Measurements from ENCODE around the gene PARD6B.
"Not testable (repeated sequence)": the region's sequence is repeated elsewhere in the genome, so short reads cannot be mapped to it uniquely, and the experiment has no call there.

PARD6B gene

DNA sequence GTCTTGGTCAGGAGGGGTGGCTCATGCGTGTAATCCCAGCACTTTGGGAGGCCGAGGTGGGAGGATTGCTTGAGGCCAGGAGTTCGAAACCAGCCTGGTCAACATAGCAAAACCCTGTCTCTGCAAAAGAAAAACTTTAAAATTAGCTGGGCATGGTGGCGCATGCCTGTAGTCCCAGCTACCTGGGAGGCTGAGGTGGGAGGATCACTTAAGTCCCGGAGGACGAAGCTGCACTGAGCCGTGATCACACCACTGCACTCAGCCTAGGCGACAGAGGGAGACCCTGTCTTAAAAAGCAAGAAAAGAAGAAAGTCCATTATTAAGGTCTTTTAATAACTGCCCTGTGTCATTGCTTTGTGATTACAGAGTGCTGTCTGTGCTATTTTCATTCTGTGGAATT is 47.6 kb downstream of the PARD6B start:
- not testable (repeated sequence) for DNase-seq

DNA sequence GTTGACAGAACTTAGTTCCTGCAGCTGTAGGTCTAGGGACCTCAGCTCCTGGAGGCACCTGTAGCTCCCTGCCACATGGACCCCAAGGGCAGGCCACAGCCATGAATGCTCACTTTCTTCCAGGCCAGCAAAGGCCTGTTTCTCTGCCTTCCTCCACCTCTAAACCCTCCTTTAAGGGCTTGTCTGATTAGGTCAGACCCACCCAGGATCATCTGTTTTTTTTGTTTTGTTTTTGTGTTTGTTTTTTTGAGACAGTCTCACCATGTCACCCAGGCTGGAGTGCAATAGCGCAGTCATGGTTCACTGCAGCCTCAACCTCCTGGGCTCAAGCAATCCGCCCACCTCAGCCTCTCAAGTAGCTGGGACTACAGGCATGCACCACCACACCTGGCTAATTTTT is 52.0 kb downstream of the PARD6B start:
- DNase-seq = no peak

DNA sequence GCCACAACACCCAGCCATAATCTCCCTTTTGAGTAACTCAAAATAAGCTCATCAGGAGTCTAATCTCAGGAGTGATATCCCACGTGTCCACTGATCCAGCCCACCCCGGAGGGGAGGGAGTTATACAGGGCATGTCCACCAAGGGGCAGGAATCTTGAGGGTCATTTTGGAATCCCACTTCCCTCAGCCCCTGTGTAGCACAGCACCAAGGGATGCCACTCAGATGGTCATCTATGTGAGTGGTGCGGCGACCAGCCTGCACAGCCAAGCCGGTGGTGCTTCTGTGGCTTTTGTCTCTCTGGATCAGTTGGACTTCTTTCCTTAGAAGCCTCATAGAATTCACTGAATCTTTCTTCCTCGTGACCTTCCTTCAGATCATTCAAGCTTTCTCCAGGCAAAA is 52.5 kb downstream of the PARD6B start:
- no peak for DNase-seq

DNA sequence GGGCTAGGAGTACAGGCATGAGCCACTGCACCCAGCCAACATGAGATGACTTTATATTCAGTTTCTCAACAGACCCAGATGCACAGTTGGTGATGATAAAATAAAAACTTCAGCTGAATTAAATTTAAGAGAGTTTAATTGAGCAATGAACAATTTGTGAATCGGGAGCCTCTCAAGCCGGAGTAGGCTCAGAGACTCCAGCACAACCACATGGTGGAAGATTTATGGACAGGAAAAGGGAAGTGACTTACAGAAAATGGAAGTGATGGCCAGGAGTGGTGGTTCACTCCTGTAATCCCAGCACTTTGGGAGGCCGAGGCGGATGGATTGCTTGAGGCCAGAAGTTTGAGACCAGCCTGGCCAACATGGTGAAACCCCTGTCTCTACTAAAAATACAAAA is 53.1 kb downstream of the PARD6B start:
- no peak for DNase-seq

DNA sequence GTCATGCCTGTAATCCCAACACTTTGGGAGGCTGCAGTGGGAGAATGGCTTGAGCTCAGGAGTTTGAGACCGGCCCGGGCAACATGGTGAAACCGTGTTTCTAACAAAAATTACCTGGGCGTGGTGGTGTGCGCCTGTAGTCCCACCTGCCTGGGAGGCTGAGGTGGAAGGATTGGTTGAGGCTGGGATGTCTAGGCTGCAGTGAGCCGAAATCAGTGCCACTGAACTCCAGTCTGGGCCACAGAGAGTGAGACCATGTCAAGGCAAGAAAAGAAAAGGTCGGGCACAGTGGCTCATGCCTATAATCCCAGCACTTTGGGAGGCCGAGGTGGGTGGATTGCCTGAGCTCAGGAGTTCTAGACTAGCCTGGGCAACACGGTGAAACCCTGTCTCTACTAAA is 55.3 kb downstream of the PARD6B start:
- DNase-seq = no peak

DNA sequence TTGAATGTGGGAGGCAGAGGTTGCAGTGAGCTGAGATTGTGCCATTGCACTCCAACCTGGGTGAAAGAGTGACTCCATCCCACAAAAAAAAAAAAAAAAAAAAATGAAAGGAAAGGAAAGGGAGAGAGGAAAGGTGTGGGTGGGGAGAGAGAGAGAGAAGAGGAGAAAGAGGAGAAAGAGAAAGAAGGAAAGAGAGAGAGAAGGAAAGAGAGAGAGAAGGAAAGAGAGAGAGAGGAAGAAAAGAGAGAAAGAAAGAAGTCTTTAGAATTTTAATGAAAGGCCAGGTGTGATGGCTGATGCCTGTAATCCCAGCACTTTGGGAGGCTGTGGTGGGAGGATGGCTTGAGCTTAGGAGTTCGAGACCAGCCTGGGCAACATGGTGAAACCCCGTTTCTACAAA is 55.8 kb downstream of the PARD6B start:
- DNase-seq = no peak

DNA sequence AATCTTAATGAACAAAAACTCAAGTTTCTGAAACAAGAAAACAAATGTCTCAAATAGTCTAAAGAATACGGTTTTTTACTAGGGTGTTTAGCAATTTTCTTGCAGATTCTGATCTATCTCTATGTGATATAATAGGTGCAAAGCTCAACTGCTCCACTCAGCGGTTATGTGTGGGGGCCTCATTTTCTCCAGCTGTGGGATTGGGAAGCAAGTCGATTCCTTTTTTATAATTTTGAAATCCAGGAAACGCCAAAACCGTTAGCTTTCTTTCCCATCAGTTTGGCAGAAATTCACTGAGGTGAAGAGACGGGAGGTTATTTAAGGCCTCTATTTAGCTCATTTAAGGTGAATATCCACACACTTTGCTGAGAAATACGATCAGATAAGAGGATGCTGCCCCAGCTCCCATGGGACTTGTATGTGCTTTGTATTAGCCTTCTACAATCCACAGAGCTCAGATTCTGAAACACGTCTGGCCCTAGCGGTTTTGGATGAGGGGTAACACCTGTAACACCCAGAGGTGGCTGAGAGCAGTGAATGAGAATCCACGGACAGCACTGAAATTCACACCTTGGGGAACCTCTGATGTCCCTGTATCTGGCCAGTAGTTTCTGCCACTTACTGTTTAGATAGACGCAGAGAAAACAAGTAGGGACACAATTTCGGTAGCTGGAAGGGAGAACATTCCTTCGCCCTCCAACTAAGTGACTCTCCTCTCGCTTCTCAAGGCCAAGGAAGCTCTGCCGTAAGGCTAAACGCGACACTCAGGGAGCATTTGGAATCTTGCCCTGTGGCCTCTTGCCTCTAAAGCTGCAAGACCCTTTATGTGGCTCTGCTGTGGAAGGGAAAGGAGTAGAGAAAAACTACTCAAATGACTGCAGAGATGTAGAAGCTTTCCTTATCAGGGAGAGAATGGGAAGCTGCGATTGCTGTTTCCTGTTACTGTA is 56.9 kb downstream of the PARD6B start:
- DNase-seq = no peak

DNA sequence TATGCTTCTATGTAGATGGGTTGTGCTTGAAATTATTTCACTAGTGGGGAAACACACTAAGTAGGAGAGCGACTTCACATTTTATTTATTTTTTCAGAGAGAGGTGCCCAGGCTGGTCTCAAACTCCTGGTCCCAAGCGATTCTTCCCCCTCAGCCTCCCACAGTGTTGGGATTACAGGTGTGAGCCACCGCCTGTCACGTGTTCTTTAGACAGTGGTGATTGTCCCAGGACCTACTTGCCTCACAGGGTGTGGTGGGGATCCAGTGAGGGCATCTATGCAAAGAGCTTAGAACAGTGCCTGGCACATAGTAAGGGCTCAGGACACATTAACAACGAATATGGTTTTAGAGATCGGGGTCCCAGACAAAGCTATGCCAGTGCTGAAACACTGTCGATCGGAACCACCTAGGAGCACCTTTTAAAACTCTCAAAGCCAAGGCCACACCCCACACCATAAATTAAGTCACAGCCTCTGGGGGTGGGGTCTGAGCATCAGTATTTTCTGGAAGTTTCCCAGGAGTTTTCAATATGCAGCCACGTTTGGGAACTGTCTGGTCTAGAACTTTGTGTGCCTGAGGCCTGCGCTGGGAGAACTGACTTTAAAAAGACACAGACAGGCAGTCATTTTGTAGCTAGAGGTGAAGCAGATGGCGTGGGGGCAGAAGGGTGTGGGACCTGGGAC is 58.7 kb downstream of the PARD6B start:
- DNase-seq = no peak

DNA sequence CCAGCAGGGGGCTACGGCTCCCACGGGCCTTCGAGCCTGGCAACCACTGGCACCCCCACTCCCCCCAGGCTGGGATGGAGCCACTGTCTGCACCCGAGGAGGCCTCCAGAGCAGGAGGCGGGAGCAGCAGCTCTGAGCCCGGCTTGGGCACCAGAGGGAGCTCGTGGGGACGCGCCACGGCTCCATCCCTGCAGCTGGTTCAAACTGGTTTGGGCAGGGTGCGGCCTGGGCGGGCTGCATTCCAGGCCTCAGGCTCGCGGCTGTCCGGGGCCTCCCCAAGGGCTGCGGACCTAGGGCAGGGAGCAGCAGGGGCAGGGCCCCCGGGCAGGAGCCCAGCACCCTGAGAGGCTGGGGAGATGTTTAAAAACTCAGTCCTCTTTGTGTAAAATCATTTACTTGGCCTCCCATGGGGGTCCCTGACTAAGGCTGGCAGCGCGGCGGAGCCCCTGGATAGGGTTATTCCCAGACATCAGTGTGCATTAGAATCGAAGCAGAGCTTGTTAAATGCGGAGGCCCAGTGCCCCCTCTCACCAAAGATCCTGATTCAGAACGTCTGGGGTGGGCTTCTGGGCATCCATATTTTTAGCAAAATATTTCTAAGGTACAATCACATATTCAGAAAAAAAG is 59.4 kb downstream of the PARD6B start:
- DNase-seq = peak; percentile 74

DNA sequence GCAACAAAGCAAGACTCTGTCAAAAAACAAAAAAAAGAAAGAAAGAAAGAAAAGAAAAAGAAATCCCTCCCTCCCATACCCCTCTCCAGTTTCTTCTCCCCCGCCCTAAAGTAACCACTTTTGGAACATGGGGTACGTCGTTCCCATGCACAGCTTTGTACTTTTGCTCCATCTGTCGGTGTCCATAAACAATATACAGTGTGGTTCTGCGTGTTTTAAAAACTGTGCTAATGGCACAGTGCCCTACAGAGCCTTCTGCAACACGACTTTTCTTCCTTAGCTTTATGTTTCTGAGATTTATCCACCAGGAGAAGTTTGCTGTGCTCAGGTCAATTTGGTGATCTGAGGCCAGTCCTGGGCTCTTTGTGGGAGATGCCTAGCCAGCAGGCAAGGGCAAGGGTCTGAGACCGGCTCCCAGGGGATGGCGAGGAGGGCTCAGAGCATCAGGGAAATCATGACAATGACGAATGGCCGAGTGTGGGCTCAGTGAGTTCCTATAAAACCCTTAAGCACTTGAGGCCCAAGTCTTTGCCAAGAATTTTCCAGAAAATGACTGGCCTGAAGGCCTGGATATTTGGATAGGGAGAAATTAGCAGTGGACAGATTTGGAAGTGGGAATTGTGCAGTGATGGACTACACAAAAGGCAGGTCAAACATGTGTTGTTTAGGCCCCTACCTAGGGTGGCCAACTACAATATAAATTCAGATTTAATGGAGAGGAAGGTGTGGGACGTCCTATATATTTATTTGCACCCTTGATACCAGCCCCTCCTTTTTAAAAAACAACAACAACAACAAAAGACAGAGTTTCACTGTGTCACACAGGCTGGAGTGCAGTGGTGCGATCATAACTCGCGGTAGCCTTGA is 61.6 kb downstream of the PARD6B start:
- no peak for DNase-seq

DNA sequence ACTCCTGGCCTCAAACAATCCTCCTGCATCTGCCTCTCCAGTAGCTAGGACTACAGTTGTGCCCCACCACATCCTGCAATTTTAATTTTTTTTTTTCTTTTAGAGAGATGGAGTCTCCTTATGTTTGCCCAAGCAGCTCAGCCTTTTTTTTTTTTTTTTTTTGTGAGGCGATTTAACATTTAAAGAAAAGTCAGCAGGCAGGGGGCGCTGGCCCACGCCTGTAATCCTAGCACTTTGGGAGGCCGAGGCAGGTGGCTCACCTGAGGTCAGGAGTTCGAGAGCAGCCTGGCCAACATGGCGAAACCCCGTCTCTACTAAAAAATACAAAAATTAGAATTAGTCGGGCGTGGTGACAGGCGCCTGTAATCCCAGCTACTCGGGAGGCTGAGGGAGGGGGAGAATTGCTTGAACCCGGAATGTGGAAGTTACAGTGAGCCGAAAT is 62.2 kb downstream of the PARD6B start:
- DNase-seq = not testable (repeated sequence)

DNA sequence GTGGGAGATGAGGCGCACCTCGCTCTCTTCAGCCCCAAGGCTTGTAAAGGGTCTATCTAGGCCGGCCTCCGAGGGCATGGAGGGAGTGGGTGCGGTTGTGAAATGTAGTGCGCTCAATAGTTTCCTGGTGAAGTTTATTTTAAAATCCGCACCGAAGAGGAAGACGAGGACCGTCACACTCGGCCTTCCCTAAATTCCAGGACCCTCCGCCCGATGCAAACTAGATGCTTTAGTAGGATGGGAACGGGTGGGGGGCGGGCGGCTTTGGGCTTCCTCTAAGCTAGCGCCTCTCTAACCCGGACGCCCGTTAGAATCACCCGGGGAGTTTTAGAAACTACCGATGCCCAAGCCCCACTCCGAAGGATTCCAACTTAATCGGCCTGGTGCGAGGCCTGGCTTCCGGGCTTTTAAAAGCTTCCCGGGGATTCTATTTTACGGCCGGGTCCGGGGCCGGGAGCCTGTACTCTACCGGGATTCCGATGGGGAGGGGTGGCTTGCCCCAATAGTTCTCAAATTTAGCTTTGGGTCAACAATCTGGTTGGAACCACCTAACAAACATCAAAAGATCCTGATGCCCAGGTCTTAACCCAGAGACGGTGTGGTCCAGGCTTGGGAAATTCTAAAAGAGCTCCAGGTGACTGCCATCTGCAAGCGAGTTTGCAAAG is 62.9 kb downstream of the PARD6B start:
- no peak for DNase-seq

DNA sequence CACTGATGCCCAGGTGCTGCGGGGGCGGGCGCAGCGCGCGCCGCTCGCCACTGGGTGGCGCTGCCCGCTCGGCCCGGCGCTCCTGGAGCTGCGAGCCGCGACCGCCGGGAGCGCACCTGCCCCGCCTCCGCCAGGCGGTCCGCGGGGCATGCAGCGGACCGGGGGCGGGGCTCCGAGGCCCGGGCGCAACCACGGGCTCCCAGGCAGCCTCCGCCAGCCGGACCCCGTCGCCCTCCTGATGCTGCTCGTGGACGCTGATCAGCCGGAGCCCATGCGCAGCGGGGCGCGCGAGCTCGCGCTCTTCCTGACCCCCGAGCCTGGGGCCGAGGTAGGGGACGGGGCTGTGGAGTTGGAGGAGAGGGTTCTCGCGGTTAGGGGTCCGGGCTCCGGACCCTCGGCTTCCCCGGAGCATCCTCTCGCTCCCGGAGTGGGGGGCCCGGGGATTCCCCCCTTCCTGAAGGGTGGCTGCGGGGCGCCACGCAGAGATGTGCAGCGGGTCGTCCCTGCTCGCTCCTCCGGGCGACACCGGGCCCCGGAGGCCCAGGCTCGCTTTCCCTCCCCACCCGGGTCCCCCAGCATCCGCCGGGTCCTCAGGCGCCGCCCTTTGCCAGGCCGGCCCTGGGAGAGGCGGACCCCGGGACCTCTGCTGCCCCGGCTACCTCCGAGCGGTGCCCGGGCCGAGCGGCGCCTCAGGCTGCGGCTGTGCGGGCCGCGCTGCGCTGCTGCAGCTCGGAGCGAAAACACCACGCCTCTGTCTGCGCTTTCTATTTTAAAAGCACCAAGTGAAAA is 63.7 kb downstream of the PARD6B start, which contains the start of gene BCAS4:
BCAS4 (plus strand) TSS at position 216 of the 789 bp plus-strand sequence; CDS start at position 239, 23 bp downstream.
- peak; percentile 74 for DNase-seq

DNA sequence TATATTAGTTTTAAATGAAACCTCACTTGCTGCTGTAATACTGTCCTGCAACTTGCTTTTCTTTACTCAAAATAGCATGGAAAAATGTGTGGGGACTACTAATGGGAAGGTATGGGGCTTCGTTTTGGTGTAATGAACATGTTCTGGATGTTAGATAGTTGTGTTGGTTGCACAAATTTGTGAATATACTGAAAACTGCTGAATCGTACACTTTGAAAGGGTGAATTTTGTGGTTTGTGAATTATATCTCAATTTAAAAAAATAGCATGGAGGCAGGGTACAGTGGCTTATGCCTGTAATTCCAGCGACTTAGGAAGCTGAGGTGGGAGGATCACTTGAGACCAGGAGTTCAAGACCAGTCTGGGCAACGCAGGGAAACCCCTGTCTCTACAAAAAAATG is 65.8 kb downstream of the PARD6B start:
- no peak for DNase-seq

DNA sequence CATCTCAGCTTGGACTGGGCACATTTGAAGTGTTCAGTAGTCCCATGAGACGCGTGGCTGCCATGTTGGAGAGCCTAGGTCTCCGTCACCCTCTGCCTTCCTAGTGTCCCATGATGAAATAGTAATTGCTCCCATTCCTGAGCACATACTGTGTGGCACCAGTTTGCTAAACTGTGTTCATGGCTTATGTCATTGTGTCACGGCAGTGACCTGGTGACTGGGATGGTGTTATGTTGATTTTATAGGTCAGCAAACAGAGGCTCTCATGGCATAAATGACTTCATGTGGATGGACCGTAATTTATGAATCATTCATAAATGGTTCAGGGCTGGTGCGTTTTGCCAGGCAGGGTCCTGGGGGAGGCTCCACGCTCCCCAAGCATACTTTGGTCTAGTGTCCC is 67.3 kb downstream of the PARD6B start:
- no peak for DNase-seq

DNA sequence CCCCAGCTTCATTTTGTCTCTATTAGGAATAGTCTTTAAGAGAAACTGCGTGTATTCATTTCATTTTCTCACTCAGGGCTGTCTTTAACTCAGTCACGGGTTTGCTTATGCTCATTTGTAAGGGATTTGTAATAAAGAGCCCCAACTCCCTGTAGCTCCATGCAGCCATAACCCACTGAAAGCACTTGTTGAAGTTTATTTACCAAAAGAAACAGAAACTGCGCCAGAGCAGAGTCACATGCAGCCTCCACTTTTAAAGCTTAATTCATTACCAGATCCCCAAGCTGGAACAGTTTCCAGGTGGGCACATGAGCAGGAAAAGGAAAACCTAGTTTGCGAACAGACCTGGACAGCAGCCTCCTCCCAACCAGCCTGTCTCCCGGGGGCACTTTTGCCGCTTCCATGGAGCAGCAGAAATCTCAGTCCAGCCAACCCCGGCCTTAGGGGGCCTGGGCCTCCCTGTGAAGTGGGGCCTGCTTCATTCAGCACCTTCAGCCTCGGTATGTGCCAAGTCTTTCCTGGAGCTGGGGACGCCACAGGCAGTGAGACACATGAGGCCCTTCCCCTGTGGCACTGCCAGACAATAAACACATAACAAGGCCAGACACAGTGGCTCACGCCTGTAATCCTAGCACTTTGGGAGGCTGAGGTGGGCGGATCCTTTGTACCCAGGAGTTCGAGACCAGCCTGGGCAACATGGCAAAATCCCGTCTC is 68.0 kb downstream of the PARD6B start:
- DNase-seq = no peak

DNA sequence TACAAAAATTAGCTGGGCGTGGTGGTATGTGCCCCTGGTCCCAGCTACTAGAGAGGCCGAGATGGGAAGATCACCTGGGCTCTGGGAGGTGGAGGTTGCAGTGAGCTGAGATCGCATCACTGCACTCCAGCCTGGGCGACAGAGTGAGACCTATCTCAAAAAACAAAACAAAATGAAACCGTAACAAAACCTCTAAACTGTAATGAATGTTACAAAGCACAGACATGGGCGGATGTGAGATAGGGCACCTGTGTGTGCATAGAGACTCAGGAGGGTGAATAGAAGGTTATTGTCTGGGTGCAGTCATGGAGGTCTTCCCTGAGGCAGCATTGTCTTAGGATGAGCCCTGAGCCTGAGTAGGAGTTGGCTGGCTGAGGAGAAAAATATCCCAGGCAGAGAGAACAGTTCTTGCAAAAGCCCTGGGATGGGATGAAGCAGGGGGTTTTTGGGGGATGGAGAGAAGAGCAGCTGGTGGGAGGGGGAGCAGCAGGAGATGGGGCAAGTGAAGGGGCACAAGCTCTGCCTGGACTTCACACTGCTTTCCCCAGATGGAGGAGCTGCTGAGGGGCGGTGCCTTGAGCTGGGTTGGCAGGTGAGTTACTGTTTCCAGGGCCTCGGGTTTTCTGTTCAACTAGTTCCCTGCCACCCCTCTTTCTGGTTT is 68.6 kb downstream of the PARD6B start:
- no peak for DNase-seq

DNA sequence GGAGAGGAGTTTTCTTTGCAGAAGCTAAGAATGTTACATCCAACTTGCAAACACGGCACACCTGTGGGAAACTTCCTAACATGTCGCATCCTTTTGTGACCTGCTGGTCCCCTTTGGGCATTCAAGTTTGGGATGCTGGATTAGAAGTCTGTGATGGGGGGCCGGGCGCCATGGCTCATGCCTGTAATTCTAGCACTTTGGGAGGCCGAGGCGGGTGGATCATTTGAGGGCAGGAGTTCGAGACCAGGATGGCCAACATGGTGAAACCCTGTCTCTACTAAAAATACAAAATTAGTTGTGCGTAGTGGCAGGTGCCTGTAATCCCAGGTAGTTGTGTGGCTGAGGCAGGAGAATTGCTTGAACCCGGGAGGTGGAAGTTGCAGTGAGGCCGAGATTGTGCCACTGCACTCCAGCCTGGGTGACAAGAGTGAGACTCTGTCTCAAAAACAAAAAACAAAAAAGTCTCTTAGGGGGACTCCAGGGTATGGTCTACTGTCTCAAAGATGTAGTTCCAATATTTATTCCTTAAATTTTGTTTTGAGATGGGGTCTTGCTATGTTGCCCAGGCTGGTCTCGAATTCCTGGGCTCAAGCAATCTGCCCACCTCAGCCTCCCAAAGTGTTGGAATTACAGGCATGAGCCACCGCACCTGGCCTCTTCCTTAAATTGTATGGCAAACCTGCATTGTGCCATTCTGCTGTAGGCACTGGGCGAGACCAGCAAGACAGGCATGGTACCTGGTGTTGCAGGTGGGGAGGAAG is 69.8 kb downstream of the PARD6B start:
- DNase-seq = not testable (repeated sequence)

DNA sequence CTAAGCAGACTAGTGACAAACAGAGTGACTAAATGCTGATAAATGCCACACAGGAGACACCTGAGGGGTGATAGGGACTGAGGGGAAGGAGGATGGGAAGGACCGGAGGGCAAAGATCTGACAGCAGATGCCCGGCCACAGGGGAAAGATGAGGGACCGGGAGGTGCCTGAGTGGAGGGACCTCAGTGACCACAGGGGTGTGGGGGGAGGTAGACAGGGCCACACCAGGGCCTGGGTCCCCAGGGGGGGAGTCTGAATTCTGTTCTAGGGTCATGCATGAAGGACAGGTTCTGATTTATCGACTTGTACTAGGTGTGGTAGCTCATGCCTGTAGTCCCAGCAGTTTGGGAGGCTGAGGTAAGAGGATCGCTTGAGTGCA is 70.4 kb downstream of the PARD6B start:
- DNase-seq = no peak
